ENCODE measurements around the gene NCAPD3.

DNA sequence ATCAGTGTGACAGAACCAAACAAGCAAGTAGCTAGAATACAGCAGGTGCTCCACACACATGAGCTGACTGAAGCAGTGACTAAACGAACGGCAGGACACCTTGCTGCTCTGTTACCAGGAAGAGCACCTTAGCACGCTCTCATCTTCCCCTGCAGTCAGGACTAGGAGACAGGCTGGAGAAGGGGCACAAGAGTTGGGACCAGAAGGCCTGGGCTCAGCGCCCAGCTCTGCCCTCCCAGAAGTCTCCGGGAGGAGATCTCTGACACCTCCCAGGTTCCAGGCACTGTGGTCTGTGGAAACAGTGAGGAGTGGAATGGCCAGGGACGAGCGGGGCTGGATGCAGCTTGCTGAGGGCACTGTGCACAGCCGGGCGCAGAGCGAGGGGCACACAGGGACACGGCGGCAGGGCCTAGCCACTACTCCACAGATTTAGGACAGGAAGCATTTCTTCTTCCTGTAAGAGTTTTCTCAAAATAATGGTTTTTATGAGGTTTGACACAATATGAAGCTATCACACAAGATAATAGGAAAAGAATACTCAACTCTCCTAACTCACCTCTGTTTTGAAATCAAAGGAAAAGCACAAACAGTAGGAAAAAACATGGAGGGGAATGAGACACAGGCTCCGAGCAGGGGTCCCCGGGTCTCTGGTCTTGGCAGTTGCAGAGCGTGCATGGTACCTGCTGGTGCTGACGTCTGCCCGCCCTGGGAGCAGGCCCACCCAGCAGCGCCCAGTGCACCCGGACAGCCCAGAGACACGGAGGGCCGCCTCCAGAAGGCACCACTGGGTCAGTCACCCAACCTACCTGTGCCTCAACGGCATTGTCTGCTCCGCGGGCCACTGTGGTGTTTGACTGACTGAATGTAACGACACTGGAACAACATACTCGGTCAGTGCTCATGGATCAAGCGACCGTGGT lies 67.6 kb downstream of the NCAPD3 start:
- TF ChIP-seq, protein P1, sequence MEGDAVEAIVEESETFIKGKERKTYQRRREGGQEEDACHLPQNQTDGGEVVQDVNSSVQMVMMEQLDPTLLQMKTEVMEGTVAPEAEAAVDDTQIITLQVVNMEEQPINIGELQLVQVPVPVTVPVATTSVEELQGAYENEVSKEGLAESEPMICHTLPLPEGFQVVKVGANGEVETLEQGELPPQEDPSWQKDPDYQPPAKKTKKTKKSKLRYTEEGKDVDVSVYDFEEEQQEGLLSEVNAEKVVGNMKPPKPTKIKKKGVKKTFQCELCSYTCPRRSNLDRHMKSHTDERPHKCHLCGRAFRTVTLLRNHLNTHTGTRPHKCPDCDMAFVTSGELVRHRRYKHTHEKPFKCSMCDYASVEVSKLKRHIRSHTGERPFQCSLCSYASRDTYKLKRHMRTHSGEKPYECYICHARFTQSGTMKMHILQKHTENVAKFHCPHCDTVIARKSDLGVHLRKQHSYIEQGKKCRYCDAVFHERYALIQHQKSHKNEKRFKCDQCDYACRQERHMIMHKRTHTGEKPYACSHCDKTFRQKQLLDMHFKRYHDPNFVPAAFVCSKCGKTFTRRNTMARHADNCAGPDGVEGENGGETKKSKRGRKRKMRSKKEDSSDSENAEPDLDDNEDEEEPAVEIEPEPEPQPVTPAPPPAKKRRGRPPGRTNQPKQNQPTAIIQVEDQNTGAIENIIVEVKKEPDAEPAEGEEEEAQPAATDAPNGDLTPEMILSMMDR (conservative IDR thresholded peaks at IDR 0.05; ENCODE audit: low read depth, low read length): no peak
- TF ChIP-seq EZH2 (IDR thresholded peaks at IDR 0.05; ENCODE audit: low read length, unreplicated experiment): no peak

All from PC-3 (cell line).